Measurements from ENCODE around the gene CHRNA4. TPM values are rescaled to one million over a fixed set of nuclear protein-coding genes. Genes with fewer than 3 reads are reported as not detected.
A peak's percentile ranks its signal among the peaks of the same experiment; 100 is the strongest.

Gene CHRNA4
- total RNA-seq, 1 donor from 2014 or later, result 165 TPM

- Mint-ChIP-seq H3K4me1 (ENCODE audit: low read depth, unreplicated experiment) (peaks cover 27% of the 10 kb centered on the region), H3K9me3 (ENCODE audit: unreplicated experiment) (peaks cover 14% of the 10 kb centered on the region), H3K36me3 (ENCODE audit: unreplicated experiment) (no peaks in the 10 kb centered on the region), H3K4me3 (ENCODE audit: unreplicated experiment) (peak overlapping the region; percentile 65), H3K27ac (ENCODE audit: unreplicated experiment) (peak overlapping the region; percentile 96), H3K27me3 (ENCODE audit: unreplicated experiment) (peaks cover 2% of the 10 kb centered on the region)
- TF ChIP-seq, protein P1, sequence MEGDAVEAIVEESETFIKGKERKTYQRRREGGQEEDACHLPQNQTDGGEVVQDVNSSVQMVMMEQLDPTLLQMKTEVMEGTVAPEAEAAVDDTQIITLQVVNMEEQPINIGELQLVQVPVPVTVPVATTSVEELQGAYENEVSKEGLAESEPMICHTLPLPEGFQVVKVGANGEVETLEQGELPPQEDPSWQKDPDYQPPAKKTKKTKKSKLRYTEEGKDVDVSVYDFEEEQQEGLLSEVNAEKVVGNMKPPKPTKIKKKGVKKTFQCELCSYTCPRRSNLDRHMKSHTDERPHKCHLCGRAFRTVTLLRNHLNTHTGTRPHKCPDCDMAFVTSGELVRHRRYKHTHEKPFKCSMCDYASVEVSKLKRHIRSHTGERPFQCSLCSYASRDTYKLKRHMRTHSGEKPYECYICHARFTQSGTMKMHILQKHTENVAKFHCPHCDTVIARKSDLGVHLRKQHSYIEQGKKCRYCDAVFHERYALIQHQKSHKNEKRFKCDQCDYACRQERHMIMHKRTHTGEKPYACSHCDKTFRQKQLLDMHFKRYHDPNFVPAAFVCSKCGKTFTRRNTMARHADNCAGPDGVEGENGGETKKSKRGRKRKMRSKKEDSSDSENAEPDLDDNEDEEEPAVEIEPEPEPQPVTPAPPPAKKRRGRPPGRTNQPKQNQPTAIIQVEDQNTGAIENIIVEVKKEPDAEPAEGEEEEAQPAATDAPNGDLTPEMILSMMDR (IDR thresholded peaks at IDR 0.05; ENCODE audit: partially characterized antibody, unreplicated experiment), result no peak
- DNase-seq, result no peak
These were observed 17.5 kb upstream of the CHRNA4 start for GRCh38 chr20:63378626-63379025.

DNA sequence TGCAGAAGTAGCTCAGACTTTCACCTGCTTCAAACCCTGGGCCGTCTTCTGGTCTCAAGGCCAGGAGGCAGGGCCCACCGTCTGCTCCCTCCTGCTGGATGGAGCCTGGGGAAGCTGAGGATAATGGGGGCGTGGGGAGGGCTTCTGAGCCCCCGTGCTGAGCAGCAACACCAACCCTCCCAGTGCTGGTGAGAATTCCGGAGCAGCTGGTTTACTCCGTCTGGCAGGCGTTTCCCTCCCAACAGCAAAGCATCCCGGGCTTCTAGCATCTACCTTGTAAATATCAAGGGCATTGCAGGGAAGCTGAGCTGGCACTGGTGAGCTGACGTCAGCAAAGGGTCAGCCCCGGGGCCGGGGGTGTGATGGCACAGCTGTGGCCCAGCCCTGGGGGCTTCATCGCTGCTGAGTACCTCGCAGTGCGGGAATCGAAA lies 16.8 kb upstream of the CHRNA4 start:
- peak overlapping the region; percentile 96 for H3K27ac Mint-ChIP-seq (ENCODE audit: unreplicated experiment)
- DNase-seq, result peak; percentile 82
- H3K36me3 Mint-ChIP-seq (ENCODE audit: unreplicated experiment), result no peaks in the 10 kb centered on the region
- H3K4me1 Mint-ChIP-seq (ENCODE audit: low read depth, unreplicated experiment), result peaks cover 27% of the 10 kb centered on the region
- peaks cover 11% of the 10 kb centered on the region for H3K9me3 Mint-ChIP-seq (ENCODE audit: unreplicated experiment)
- H3K4me3 Mint-ChIP-seq (ENCODE audit: unreplicated experiment), result peak overlapping the region; percentile 65
- TF ChIP-seq, protein P1 (IDR thresholded peaks at IDR 0.05; ENCODE audit: partially characterized antibody, unreplicated experiment), result no peak
- no peaks in the 10 kb centered on the region for H3K27me3 Mint-ChIP-seq (ENCODE audit: unreplicated experiment)

DNA sequence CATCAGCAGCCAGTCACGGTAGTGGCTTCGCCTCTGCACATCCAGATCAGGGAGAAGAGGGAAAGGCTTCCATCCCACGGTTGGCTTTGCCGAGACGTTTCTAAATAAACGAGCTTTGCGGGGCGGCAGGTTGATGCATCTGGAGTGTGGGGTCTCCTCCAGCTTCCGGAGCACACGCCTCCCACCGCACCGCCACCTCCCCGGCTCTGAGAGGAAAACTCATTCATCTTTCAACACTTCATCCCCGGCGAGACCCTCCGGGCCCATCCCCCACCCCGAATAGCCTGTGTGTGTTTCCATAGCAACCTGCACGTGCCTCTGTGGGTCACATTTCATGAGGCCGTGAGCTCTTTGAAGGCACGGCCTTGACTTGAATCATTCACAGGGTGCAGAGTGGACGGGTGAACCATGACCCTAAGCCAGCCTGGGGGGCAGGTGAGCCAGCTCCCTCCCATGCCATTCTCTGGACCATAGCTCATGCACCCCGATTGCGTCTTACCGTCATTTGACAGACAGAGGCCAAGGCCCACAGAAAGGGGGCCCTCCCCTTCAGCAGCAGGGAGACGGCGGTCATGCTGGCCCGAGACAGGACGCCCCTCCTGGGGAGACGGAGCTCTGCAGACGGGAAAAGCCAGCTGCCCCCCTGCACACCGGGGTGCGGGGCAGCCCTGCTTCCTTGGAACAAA lies 16.2 kb upstream of the CHRNA4 start:
- H3K36me3 Mint-ChIP-seq (ENCODE audit: unreplicated experiment), result no peaks in the 10 kb centered on the region
- peak overlapping the region; percentile 82 for H3K4me3 Mint-ChIP-seq (ENCODE audit: unreplicated experiment)
- H3K9me3 Mint-ChIP-seq (ENCODE audit: unreplicated experiment), result peaks cover 11% of the 10 kb centered on the region
- peak overlapping the region; percentile 96 for H3K27ac Mint-ChIP-seq (ENCODE audit: unreplicated experiment)
- DNase-seq, result peak; percentile 90
- H3K4me1 Mint-ChIP-seq (ENCODE audit: low read depth, unreplicated experiment), result peaks cover 27% of the 10 kb centered on the region
- H3K27me3 Mint-ChIP-seq (ENCODE audit: unreplicated experiment), result no peaks in the 10 kb centered on the region
- TF ChIP-seq, protein P1 (IDR thresholded peaks at IDR 0.05; ENCODE audit: partially characterized antibody, unreplicated experiment), result peak; percentile 44

DNA sequence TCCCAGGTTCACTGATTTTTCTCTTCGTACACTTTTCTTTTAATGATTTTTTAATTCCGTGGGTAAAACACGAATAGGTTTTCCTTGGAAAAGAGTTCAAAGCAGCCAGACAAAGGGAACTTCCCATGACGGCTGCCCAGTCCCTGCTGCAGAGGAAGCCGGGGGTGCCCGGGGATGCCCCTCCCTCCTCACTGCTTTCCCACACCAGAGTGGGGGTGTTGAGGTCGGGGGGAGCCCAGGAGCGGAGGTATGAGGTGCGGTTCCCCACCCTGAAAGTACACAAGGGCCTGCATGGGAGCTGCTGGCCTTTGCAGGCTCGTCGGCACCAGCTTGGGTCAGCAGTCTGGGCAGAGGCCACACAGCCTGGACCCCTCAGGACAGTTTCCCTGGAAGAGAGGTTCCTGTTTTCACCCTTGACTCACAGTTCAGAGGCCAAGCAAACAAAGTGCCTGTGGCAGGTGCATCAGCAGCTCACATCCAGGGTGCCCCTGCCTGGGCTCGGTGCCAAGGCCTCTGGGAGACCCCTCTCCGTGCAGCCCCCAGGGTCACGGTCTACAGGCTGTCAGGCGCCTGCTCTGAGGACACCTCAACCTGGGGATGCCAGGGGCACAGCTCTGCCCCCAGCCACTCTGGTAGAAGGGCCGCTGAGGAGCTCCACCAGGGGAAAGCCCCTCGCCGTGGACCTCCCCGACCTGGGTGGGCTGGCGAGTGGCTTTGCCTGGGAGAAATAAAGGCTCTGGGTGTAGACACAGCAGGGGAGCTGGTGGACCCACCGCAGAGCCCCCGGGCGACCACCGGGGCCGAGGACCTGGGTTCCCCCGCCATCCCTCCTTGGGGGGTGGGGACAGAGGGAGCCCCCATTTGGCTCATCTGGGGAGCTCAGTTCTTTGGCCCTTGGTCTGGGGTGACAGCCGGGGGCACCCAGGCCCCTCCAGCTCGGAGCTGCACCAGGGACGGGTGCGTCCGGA lies 15.4 kb upstream of the CHRNA4 start:
- peak overlapping the region; percentile 75 for H3K4me3 Mint-ChIP-seq (ENCODE audit: unreplicated experiment)

More for the DNA sequence above, 15.4 kb upstream of the CHRNA4 start:
- peaks cover 29% of the 10 kb centered on the region for H3K4me1 Mint-ChIP-seq (ENCODE audit: low read depth, unreplicated experiment)
- H3K27me3 Mint-ChIP-seq (ENCODE audit: unreplicated experiment), result peaks cover 1% of the 10 kb centered on the region
- H3K36me3 Mint-ChIP-seq (ENCODE audit: unreplicated experiment), result no peaks in the 10 kb centered on the region
- H3K27ac Mint-ChIP-seq (ENCODE audit: unreplicated experiment), result peak overlapping the region; percentile 96
- TF ChIP-seq, protein P1 (IDR thresholded peaks at IDR 0.05; ENCODE audit: partially characterized antibody, unreplicated experiment), result no peak
- DNase-seq, result no peak
- peaks cover 11% of the 10 kb centered on the region for H3K9me3 Mint-ChIP-seq (ENCODE audit: unreplicated experiment)

Measured in glutamatergic neuron (in vitro differentiated cells).